Raji (cell line): ENCODE results near the gene ZNF248.

ENCODE experiments used
- POLR2A ChIP-seq: IDR thresholded peaks from 2 replicates; pipeline ENCODE4 v1.6.1; 2011; ENCODE audit warnings: low read depth, low read length, control low read depth; ENCODE audit not compliant: insufficient read depth

The ZNF248 gene

GRCh38 chr10:37844644-37845043 is 12.8 kb downstream of the ZNF248 start:
- TF ChIP-seq POLR2A = no peak

DNA sequence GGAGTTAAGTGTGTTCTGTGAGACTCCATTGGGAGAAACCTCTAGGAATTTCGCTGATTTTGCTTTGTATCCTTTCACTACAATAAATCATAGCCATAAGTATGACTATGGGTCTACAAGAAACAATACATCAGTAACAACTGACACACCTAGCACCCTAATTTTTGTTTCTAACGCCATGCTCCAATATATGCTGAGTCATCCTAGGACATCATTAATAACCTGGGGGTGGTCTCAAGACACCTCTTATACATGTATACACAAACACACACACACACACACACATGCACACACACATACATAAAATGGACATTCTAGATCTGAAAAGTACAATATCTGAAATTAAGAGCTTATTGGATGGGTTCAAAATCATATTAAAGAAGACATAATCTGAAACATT is 18.2 kb downstream of the ZNF248 start:
- no peak for TF ChIP-seq POLR2A

GRCh38 chr10:37831495-37832333 is 25.7 kb downstream of the ZNF248 start:
- no peak for TF ChIP-seq POLR2A

- no peak for TF ChIP-seq POLR2A
These were observed 30.6 kb downstream of the ZNF248 start for GRCh38 chr10:37826806-37827205.

DNA sequence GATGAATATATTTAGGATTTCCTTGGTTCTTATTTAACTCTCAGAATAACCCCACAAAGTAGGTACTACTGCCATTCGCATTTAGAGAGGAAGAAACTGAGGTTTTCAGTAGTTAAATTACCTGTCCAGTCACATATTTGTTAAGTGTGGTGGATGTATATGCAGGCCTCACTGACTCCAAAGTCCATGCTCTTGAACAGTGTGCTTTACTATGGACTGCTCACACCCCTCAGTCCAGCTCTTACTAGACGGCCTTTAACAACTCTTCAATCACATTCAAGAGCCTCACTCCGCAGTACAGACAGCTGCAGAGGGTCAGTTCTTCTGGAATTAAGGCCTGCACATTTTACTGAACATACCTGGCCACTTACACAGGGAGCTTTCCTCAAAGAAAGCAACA is 36.2 kb downstream of the ZNF248 start:
- TF ChIP-seq POLR2A = no peak

- TF ChIP-seq POLR2A = no peak
These were observed 37.6 kb downstream of the ZNF248 start for GRCh38 chr10:37819797-37820196.

GRCh38 chr10:37816290-37816689 is 41.1 kb downstream of the ZNF248 start:
- no peak for TF ChIP-seq POLR2A

GRCh38 chr10:37813763-37814162 is 43.6 kb downstream of the ZNF248 start:
- TF ChIP-seq POLR2A = no peak

GRCh38 chr10:37812290-37812689 is 45.1 kb downstream of the ZNF248 start:
- TF ChIP-seq POLR2A = no peak

GRCh38 chr10:37803269-37803668 is 54.1 kb downstream of the ZNF248 start:
- TF ChIP-seq POLR2A = no peak

GRCh38 chr10:37801557-37801956 is 55.9 kb downstream of the ZNF248 start:
- TF ChIP-seq POLR2A = no peak

DNA sequence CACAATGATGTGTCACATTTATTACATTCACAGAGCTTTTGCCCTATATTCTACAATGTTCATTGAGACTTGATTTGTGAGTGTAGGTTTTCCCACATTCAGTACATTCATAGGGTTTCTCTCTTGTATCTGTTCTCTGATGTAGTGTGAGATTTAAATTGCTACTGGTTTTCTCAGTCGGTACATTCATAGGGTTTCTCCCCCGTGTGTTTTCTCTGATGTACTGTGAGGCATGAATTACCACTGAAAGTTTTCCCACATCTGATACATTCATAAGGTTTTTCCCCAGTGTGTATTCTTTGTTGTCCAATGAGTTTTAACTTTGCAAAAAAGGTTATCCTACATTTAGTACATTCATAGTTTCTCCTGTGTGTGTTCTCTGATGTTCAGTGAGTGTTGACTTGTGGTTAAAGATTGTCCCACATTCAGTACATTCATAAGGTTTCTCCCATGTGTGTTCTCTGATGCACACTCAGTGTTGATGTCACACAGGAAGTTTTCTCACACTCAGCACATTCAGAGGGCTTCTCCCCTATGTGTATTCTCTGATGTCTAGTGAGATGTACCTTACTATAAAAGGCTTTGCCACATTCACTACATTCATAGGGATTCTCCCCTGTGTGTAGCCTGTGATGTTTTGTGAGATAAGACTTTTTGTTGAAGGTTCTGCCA is 63.0 kb downstream of the ZNF248 start:
- TF ChIP-seq POLR2A = no peak

- TF ChIP-seq POLR2A = no peak
These were observed 67.8 kb downstream of the ZNF248 start for GRCh38 chr10:37789590-37789989.

DNA sequence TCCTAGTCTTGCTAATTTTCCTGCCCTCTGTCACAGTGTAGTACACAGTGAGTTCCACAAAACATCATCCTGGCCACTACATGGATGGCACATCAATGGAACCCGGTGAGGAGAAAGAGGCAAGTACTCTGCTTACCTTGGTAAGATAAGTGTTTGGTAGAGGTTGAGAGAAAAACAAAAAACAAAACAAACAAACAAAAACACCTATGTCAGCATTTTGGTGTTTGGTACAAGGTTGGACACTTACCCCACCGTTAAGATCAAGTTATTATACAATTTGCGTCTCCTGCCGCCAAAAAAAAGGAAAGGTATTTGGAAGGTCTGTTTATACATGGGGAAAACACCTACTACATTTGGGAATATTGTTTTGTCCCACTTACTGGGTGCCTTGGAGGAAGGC is 72.7 kb downstream of the ZNF248 start:
- no peak for TF ChIP-seq POLR2A

DNA sequence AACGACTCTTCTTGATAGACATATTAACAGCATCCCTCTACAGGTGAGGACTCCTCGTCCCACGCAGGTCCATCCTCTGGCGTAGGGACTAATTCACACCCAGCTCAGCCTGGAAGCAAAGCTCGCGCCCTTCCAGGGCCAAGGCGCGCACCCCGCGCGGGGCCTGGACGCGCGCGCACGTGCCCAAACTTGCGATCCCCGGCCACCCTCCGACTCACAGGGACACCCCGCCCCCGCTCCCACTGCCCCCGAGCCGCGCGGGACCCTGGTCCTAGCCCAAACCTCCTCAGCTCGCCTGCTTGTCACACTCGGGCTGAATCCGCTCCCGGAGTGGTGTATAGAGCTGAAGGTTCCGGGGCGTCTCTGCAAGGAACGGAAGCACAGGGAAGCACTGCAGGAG is 76.9 kb downstream of the ZNF248 start:
- no peak for TF ChIP-seq POLR2A

GRCh38 chr10:37777056-37777455 is 80.4 kb downstream of the ZNF248 start:
- no peak for TF ChIP-seq POLR2A
